K562 (cell line): ENCODE measurements around the gene KLC1. TPM values are rescaled to one million over a fixed set of nuclear protein-coding genes. Genes with fewer than 3 reads are reported as not detected.
A peak's percentile ranks its signal among the peaks of the same experiment; 100 is the strongest.

ENCODE experiments used
- C11orf30 ChIP-seq: fragments of 450-650 bp; IDR thresholded peaks from 2 replicates; pipeline ENCODE4 v1.6.1; 2016; ENCODE audit warnings: low read depth, mild to moderate bottlenecking
- CSDE1 ChIP-seq, 2 experiments: fragments of 450-650 bp; IDR thresholded peaks; 2 replicates each; pipeline ENCODE4 v1.6.1; 2016; ENCODE audit warnings: mild to moderate bottlenecking in 1 of 2
- CTBP1 ChIP-seq: fragments of 450-650 bp; IDR thresholded peaks from 2 replicates; pipeline ENCODE4 v1.6.1; 2016; ENCODE audit warnings: borderline replicate concordance
- EHMT2 ChIP-seq: fragments of 450-650 bp; IDR thresholded peaks from 2 replicates; pipeline ENCODE4 v1.6.1; 2018; ENCODE audit warnings: antibody characterized with exemption
- ESRRA ChIP-seq: fragments of 450-650 bp; IDR thresholded peaks from 2 replicates; pipeline ENCODE4 v1.6.1; 2014; ENCODE audit warnings: low read depth, mild to moderate bottlenecking, moderate library complexity, borderline replicate concordance
- FOXJ3 ChIP-seq: sonication (generic); formaldehyde crosslinking; IDR thresholded peaks from 2 replicates; pipeline ENCODE4 v1.4.0; 2020; ENCODE audit warnings: mild to moderate bottlenecking, missing genetic modification reagents
- JUN ChIP-seq, 2 experiments: sonication (generic) in 1 of 2; formaldehyde crosslinking in 1 of 2; IDR thresholded peaks; 2 replicates each; pipeline versions ENCODE4 v1.6.1 to v1.8.0; 2012 to 2022; ENCODE audit warnings: borderline replicate concordance in 2 of 2, mild to moderate bottlenecking in 2 of 2, improper control_type of control experiment in 1 of 2, low read depth in 1 of 2, low read length in 1 of 2, missing genetic modification reagents in 1 of 2
- MGA ChIP-seq: fragments of 450-650 bp; IDR thresholded peaks from 2 replicates; pipeline ENCODE4 v1.6.1; 2016; ENCODE audit warnings: mild to moderate bottlenecking, moderate library complexity
- NR2C2 ChIP-seq, 2 experiments: fragments of 200-800 bp in 1 of 2; sonication (Bioruptor generic) in 1 of 2; sonication (generic) in 1 of 2; formaldehyde crosslinking in 1 of 2; IDR thresholded peaks; 2 replicates each; pipeline versions ENCODE4 v1.6.1 to v1.8.0; 2016 to 2022; ENCODE audit warnings: mild to moderate bottlenecking in 1 of 2, missing compliant biosample characterization in 1 of 2, missing genetic modification characterization in 1 of 2, missing genetic modification reagents in 1 of 2
- RBBP5 ChIP-seq: fragments of 200-600 bp; sonication (generic); IDR thresholded peaks from 2 replicates; pipeline ENCODE4 v1.6.1; 2012; ENCODE audit warnings: borderline replicate concordance, mild to moderate bottlenecking, low read length, control low read depth, inconsistent platforms; ENCODE audit not compliant: insufficient read depth, poor library complexity, severe bottlenecking
- SIRT6 ChIP-seq: IDR thresholded peaks from one replicate; pipeline ENCODE4 v1.6.1; 2012; ENCODE audit warnings: low read depth, mild to moderate bottlenecking, control low read depth, inconsistent platforms, low read length, moderate library complexity
- SMAD4 ChIP-seq: fragments of 250-450 bp; sonication (Bioruptor Pico); conservative IDR thresholded peaks from 2 replicates; pipeline ENCODE4 v1.8.0; 2021; ENCODE audit warnings: inconsistent platforms, mild to moderate bottlenecking, moderate library complexity
- YBX1 ChIP-seq: fragments of 450-650 bp; IDR thresholded peaks from 2 replicates; pipeline ENCODE4 v1.7.1; 2016; ENCODE audit warnings: mild to moderate bottlenecking
- ZFP30 ChIP-seq: fragments of 250-450 bp; sonication (Bioruptor Pico); IDR thresholded peaks from 2 replicates; pipeline ENCODE4 v1.8.0; 2022; ENCODE audit warnings: moderate library complexity, mild to moderate bottlenecking, inconsistent platforms, borderline replicate concordance
- ZNF79 ChIP-seq: fragments of 250-450 bp; sonication (Bioruptor Pico); IDR thresholded peaks from 2 replicates; pipeline ENCODE4 v1.4.0; 2020; ENCODE audit warnings: low read depth, mild to moderate bottlenecking, moderate library complexity
- polyA plus RNA-seq, 8 experiments: library from polyadenylated mRNA; depleted of rRNA in 4 of 8; stranded (reverse) in 5 of 8; unstranded in 3 of 8; fragments of >200 nt; fragmentation: Nextera tagmentation in 2 of 8; fragmentation: Illumina TruSeq in 1 of 8; extraction: Ambion mirVana in 2 of 8; extraction: Trizol in 1 of 8; gene quantifications; 2 replicates each; pipeline versions ENCODE4 v1.2.1 to v1.2.3, GENCODE V29; 2011 to 2014; ENCODE audit warnings: inconsistent platforms in 1 of 8, missing spikeins in 1 of 8
- total RNA-seq, 7 experiments: library from RNA; depleted of rRNA in 6 of 7; stranded (reverse); fragments of >200 nt in 6 of 7; fragmentation: Illumina TruSeq in 2 of 7; extraction: Trizol in 2 of 7; gene quantifications; 2 replicates each; pipeline versions ENCODE4 v1.2.1 to v1.2.3, GENCODE V29; 2011 to 2021; ENCODE audit warnings: low replicate concordance in 1 of 7

KLC1 gene
- total and polyA plus RNA-seq, 9 of the 15 experiments (the other 6 are each of a cell fraction or from before 2014, with no cell fraction given), result 4.9 to 134 (median 54.8) TPM

- TF ChIP-seq MGA (peak; percentile 94), JUN (IDR thresholded peaks at IDR 0.05; ENCODE audit: borderline replicate concordance, low read depth, low read length) (0 out of 2 replicates have a peak, but pooled peaks have one; percentile 16), JUN (CRISPR knock-in tag; IDR thresholded peaks at IDR 0.05; ENCODE audit: borderline replicate concordance) (no peak), SIRT6 (no peak), RBBP5 (no peak), ZFP30 (CRISPR knock-in tag) (no peak), FOXJ3 (CRISPR knock-in tag) (no peak), NR2C2 (CRISPR knock-in tag; IDR thresholded peaks at IDR 0.05) (no peak), NR2C2 (tag; IDR thresholded peaks at IDR 0.05) (peak; percentile 88), C11orf30 (peak; percentile 88), YBX1 (no peak), ZNF79 (CRISPR knock-in tag) (no peak), CSDE1 (IDR thresholded peaks at IDR 0.05) (peak in 1 of 2 experiments; percentile 48; a peak in 1 of 4 replicates), SMAD4 (peak; percentile 70; the same call in 1 of the 2 replicates), CTBP1 (0 out of 2 replicates have a peak, but pooled peaks have one; percentile 14), ESRRA (peak; percentile 95), EHMT2 (no peak)
Measured at GRCh38 chr14:103628221-103628683, 759 bp upstream of the KLC1 start (continued).
